H9 (cell line): Measurements from ENCODE around the gene ZFP36L1. TPM values are rescaled to one million over a fixed set of nuclear protein-coding genes. Genes with fewer than 3 reads are reported as not detected.

Experiments used
- DNase-seq: peaks from one replicate; pipeline ENCODE4 v3.0.0-alpha.2; 2017
- H2AFZ ChIP-seq: one replicate; pipeline ENCODE4 v1.6.1; 2013; ENCODE audit warnings: mild to moderate bottlenecking, low read length, control low read depth, moderate library complexity
- H2AK5ac ChIP-seq: 2 replicates; pipeline ENCODE4 v1.6.1; 2013; ENCODE audit warnings: low read length, control low read depth, mixed read lengths; ENCODE audit not compliant: insufficient read length
- H2BK120ac ChIP-seq: one replicate; pipeline ENCODE4 v1.6.1; 2013; ENCODE audit warnings: low read depth, mild to moderate bottlenecking, low read length, control low read depth, inconsistent platforms; ENCODE audit not compliant: poor library complexity, severe bottlenecking
- H2BK12ac ChIP-seq: 2 replicates; pipeline ENCODE4 v1.6.1; 2013; ENCODE audit warnings: low read length, control low read depth, mixed read lengths, low read depth; ENCODE audit not compliant: insufficient read length
- H2BK15ac ChIP-seq: 2 replicates; pipeline ENCODE4 v1.6.1; 2013; ENCODE audit warnings: low read depth, low read length, control low read depth
- H2BK20ac ChIP-seq: one replicate; pipeline ENCODE4 v1.6.1; 2013; ENCODE audit warnings: low read depth, mild to moderate bottlenecking, low read length, control low read depth, inconsistent platforms; ENCODE audit not compliant: poor library complexity, severe bottlenecking
- H2BK5ac ChIP-seq: 2 replicates; pipeline ENCODE4 v1.6.1; 2013; ENCODE audit warnings: low read length, control low read depth, mixed read lengths; ENCODE audit not compliant: insufficient read length
- H3K14ac ChIP-seq: 2 replicates; pipeline ENCODE4 v1.6.1; 2013; ENCODE audit warnings: low read length, control low read depth; ENCODE audit not compliant: insufficient read depth
- H3K18ac ChIP-seq: 2 replicates; pipeline ENCODE4 v1.6.1; 2013; ENCODE audit warnings: low read depth, mild to moderate bottlenecking, mixed read lengths, low read length, control low read depth; ENCODE audit not compliant: insufficient read length
- H3K23ac ChIP-seq: 2 replicates; pipeline ENCODE4 v1.6.1; 2013; ENCODE audit warnings: low read length, control low read depth, mixed read lengths, low read depth; ENCODE audit not compliant: insufficient read length
- H3K23me2 ChIP-seq: 2 replicates; pipeline ENCODE4 v1.6.1; 2013; ENCODE audit warnings: low read depth, mild to moderate bottlenecking, mixed read lengths, low read length, control low read depth; ENCODE audit not compliant: insufficient read length, poor library complexity, severe bottlenecking
- H3K27ac ChIP-seq: 2 replicates; pipeline ENCODE4 v1.5.1; 2013; ENCODE audit warnings: low read length, control low read depth, mixed read lengths, low read depth; ENCODE audit not compliant: insufficient read length
- H3K27me3 ChIP-seq: 2 replicates; pipeline ENCODE4 v1.6.1; 2013; ENCODE audit warnings: low read length, control low read depth, inconsistent platforms; ENCODE audit not compliant: insufficient read depth
- H3K4ac ChIP-seq: 2 replicates; pipeline ENCODE4 v1.6.1; 2013; ENCODE audit warnings: low read depth, mild to moderate bottlenecking, control low read depth, inconsistent platforms, low read length, moderate library complexity
- H3K4me1 ChIP-seq: 2 replicates; pipeline ENCODE4 v1.6.1; 2013; ENCODE audit warnings: low read length, control low read depth, inconsistent platforms; ENCODE audit not compliant: insufficient read depth
- H3K4me2 ChIP-seq: 2 replicates; pipeline ENCODE4 v1.6.1; 2013; ENCODE audit warnings: low read length, control low read depth, mixed read lengths; ENCODE audit not compliant: insufficient read length, insufficient read depth
- H3K56ac ChIP-seq: 2 replicates; pipeline ENCODE4 v1.6.1; 2013; ENCODE audit warnings: low read depth, mild to moderate bottlenecking, mixed read lengths, low read length, control low read depth; ENCODE audit not compliant: insufficient read length
- H3K79me1 ChIP-seq: 2 replicates; pipeline ENCODE4 v1.6.1; 2013; ENCODE audit warnings: low read depth, mild to moderate bottlenecking, moderate library complexity, low read length, control low read depth, inconsistent platforms; ENCODE audit not compliant: insufficient read depth, poor library complexity, severe bottlenecking
- H3K79me2 ChIP-seq: 2 replicates; pipeline ENCODE4 v1.6.1; 2013; ENCODE audit warnings: low read length, control low read depth, inconsistent platforms; ENCODE audit not compliant: insufficient read depth
- H3K9ac ChIP-seq: 2 replicates; pipeline ENCODE4 v1.6.1; 2013; ENCODE audit warnings: low read length, control low read depth, mixed read lengths; ENCODE audit not compliant: insufficient read length; ENCODE audit errors: extremely low read depth
- H3K9me3 ChIP-seq: one replicate; pipeline ENCODE4 v1.6.1; 2013; ENCODE audit warnings: low read depth, low read length, inconsistent platforms; ENCODE audit not compliant: control insufficient read depth
- H3T11ph ChIP-seq: one replicate; pipeline ENCODE4 v1.6.1; 2013; ENCODE audit warnings: mild to moderate bottlenecking, low read length, control low read depth, inconsistent platforms
- H4K20me1 ChIP-seq: one replicate; pipeline ENCODE4 v1.6.1; 2013; ENCODE audit not compliant: control insufficient read depth, insufficient read length, insufficient read depth
- H4K5ac ChIP-seq: 2 replicates; pipeline ENCODE4 v1.6.1; 2013; ENCODE audit warnings: low read depth, mild to moderate bottlenecking, mixed read lengths, low read length, control low read depth; ENCODE audit not compliant: insufficient read length
- H4K8ac ChIP-seq: replicated peaks from 2 replicates; pipeline ENCODE4 v1.6.1; 2013; ENCODE audit warnings: low read length, control low read depth, mixed read lengths, low read depth; ENCODE audit not compliant: insufficient read length
- H4K91ac ChIP-seq: 2 replicates; pipeline ENCODE4 v1.6.1; 2013; ENCODE audit warnings: low read depth, mild to moderate bottlenecking, moderate library complexity, mixed read lengths, low read length, control low read depth; ENCODE audit not compliant: insufficient read length
- H3K27ac Mint-ChIP-seq, 3 experiments: 2 replicates in 2 of 3; 3 replicates in 1 of 3; pipeline ENCODE4 v1.8.0; 2020 to 2021; ENCODE audit warnings: mixed read lengths in 3 of 3, mild to moderate bottlenecking in 1 of 3, moderate library complexity in 1 of 3
- H3K27me3 Mint-ChIP-seq: 2 replicates; pipeline ENCODE4 v1.8.0; 2021; ENCODE audit warnings: low read depth, mild to moderate bottlenecking, moderate library complexity, mixed read lengths
- H3K36me3 Mint-ChIP-seq, 3 experiments: 2 replicates in 2 of 3; 3 replicates in 1 of 3; pipeline ENCODE4 v1.8.0; 2020 to 2021; ENCODE audit warnings: low read depth in 3 of 3, mixed read lengths in 3 of 3; ENCODE audit not compliant: insufficient read depth in 1 of 3
- H3K4me1 Mint-ChIP-seq, 2 experiments: 2 replicates each; pipeline ENCODE4 v1.8.0; 2020; ENCODE audit warnings: mixed read lengths in 2 of 2
- H3K4me3 Mint-ChIP-seq, 2 experiments: 2 replicates in 1 of 2; 3 replicates in 1 of 2; pipeline ENCODE4 v1.8.0; 2020 to 2021; ENCODE audit warnings: mild to moderate bottlenecking in 2 of 2, mixed read lengths in 2 of 2, moderate library complexity in 1 of 2
- H3K9me3 Mint-ChIP-seq, 2 experiments: 2 replicates in 1 of 2; 3 replicates in 1 of 2; pipeline ENCODE4 v1.8.0; 2020; ENCODE audit warnings: mild to moderate bottlenecking in 2 of 2, mixed read lengths in 2 of 2, moderate library complexity in 1 of 2
- CTCF ChIP-seq: fragments of 200-600 bp; sonication (generic); conservative IDR thresholded peaks from 3 replicates; pipeline ENCODE4 v1.8.0; 2021; ENCODE audit warnings: antibody characterized with exemption, mild to moderate bottlenecking
- WGBS: extraction: QIAGEN DNeasy Blood & Tissue Kit; methylation state at CpG from one replicate; pipeline ENCODE4 v1.1.7; 2013; ENCODE audit warnings: missing lambda C conversion rate, low lambda C conversion rate, mixed read lengths; ENCODE audit not compliant: insufficient read length; ENCODE audit errors: extremely low coverage; 5-methylcytosine and 5-hydroxymethylcytosine counted together
- total RNA-seq: library from RNA; stranded (reverse); gene quantifications from 2 replicates; pipeline ENCODE4 v1.2.1, GENCODE V29; 2021

The ZFP36L1 gene
- total RNA-seq, 1 experiment from 2014 or later: 109 TPM

DNA sequence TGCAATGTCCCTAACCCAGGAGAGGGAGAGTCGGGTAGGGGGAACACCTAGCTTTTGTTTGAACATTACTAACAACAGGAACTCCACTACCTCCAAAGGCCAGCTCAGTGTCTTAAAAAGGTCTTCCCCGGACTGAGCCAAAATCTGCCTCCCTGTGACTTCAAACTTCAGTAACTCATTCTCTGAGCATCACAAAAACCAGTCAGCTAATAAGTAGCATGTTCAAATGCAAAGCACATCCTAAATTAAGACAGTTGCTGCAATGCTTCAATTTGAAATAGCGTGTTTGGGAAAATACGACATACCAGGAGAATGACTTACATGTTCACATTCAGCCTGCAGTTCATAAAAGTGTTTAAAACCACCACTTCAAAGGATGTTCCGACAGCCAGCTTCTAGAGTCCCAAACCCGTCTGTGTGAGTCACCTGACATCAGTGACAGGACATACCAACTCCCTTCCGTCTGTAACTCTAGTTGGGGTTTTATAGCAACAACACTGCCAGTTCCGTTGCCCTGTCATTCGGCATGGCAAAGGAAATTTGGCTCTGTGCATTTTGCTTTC is 13.0 kb downstream of the ZFP36L1 start:
- no peak overlapping the region for H3K9ac ChIP-seq
- H3K23me2 ChIP-seq: no peaks in the 10 kb centered on the region
- Mint-ChIP-seq H3K4me1 (peaks cover 13 to 26% of the 10 kb centered on the region in 2 experiments), H3K9me3 (no peaks in the 10 kb centered on the region), H3K36me3 (no peaks in the 10 kb centered on the region; a peak in 1 of 7 replicates), H3K27me3 (peaks cover 13% of the 10 kb centered on the region), H3K4me3 (no peak overlapping the region), H3K27ac (no peak overlapping the region)
- H3K4me1 ChIP-seq: no peaks in the 10 kb centered on the region
- H2BK20ac ChIP-seq: no peak overlapping the region
- H4K91ac ChIP-seq: no peak overlapping the region
- no peak overlapping the region for H4K8ac ChIP-seq
- H3K4me2 ChIP-seq: no peak overlapping the region
- H2BK120ac ChIP-seq: no peak overlapping the region
- H4K20me1 ChIP-seq: no peaks in the 10 kb centered on the region
- no peak overlapping the region for H3K56ac ChIP-seq
- H3K23ac ChIP-seq: no peak overlapping the region
- DNase-seq: no peak
- H3K79me1 ChIP-seq: no peaks in the 10 kb centered on the region
- no peak overlapping the region for H2AFZ ChIP-seq
- TF ChIP-seq CTCF: no peak
- no CpG with 5 or more reads among the region's 9 CpGs for WGBS
- H2BK12ac ChIP-seq: no peak overlapping the region
- no peak overlapping the region for H3K27ac ChIP-seq
- H2AK5ac ChIP-seq: no peak overlapping the region
- no peaks in the 10 kb centered on the region for H3K79me2 ChIP-seq
- no peak overlapping the region for H4K5ac ChIP-seq
- H2BK15ac ChIP-seq: no peak overlapping the region
- H3K4ac ChIP-seq: no peak overlapping the region
- no peaks in the 10 kb centered on the region for H3K27me3 ChIP-seq
- H3K14ac ChIP-seq: no peak overlapping the region
- H3T11ph ChIP-seq: no peak overlapping the region
- H3K9me3 ChIP-seq: no peaks in the 10 kb centered on the region
- no peak overlapping the region for H2BK5ac ChIP-seq
- H3K18ac ChIP-seq: no peak overlapping the region
